Activated naive CD8-positive, alpha-beta T cell (primary cell): Measurements from ENCODE around the gene SLC7A1.
A peak's percentile ranks its signal among the peaks of the same experiment; 100 is the strongest.

Experiments used
- H3K27ac Mint-ChIP-seq: one replicate; pipeline ENCODE4 v1.8.0; 2021; ENCODE audit warnings: mixed read lengths
- H3K27me3 Mint-ChIP-seq: one replicate; pipeline ENCODE4 v1.8.0; 2021; ENCODE audit warnings: mixed read lengths
- H3K36me3 Mint-ChIP-seq: one replicate; pipeline ENCODE4 v1.8.0; 2021; ENCODE audit warnings: mixed read lengths
- H3K4me1 Mint-ChIP-seq: one replicate; pipeline ENCODE4 v1.8.0; 2021; ENCODE audit warnings: low read depth, mixed read lengths
- H3K4me3 Mint-ChIP-seq: one replicate; pipeline ENCODE4 v1.8.0; 2021; ENCODE audit warnings: mild to moderate bottlenecking, mixed read lengths
- H3K9me3 Mint-ChIP-seq: one replicate; pipeline ENCODE4 v1.8.0; 2021; ENCODE audit warnings: low read depth, mixed read lengths

The SLC7A1 gene

DNA sequence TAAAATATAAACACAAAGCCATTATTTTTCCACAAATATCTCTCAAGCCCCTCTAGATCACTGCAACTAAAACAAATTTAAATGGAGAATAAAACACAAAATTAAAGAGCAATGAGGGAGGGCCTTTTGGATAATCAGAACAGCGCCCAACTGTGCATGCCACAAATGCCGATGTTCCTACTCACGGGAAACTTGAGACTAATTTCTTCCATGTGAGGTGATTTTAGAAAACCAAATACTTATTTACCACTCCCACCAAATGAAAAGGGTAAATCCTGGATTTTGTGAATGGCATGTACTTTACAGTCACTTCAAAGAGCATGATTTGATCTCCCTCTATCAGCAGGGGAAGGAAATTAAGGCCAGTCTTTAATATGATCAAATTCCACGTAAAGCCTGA is 74.8 kb downstream of the SLC7A1 start:
- Mint-ChIP-seq H3K4me3 (no peak overlapping the region), H3K27ac (no peak overlapping the region), H3K9me3 (no peaks in the 10 kb centered on the region), H3K4me1 (no peaks in the 10 kb centered on the region), H3K27me3 (no peaks in the 10 kb centered on the region), H3K36me3 (peaks cover 3% of the 10 kb centered on the region)

DNA sequence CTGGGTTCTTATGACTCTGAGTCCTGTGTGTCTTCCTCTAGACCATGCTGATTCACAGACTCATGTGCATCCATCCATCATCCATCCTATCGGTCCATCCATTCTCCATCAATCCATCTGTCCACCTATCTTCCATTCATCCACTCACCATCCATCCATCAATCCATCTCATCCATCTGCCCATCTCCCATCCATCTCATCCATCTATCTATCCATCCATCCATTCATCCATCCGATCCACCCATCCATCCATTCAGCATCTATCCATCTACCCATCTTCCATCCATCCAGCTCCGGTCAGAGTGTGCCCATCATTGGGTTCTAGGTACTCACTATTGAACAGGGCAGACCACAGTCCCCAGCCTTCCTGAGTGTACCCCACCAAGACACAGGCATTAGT is 75.6 kb downstream of the SLC7A1 start:
- Mint-ChIP-seq H3K36me3 (peaks cover 3% of the 10 kb centered on the region), H3K27ac (peak overlapping the region; percentile 1), H3K4me1 (no peaks in the 10 kb centered on the region), H3K27me3 (no peaks in the 10 kb centered on the region), H3K4me3 (no peak overlapping the region), H3K9me3 (no peaks in the 10 kb centered on the region)

DNA sequence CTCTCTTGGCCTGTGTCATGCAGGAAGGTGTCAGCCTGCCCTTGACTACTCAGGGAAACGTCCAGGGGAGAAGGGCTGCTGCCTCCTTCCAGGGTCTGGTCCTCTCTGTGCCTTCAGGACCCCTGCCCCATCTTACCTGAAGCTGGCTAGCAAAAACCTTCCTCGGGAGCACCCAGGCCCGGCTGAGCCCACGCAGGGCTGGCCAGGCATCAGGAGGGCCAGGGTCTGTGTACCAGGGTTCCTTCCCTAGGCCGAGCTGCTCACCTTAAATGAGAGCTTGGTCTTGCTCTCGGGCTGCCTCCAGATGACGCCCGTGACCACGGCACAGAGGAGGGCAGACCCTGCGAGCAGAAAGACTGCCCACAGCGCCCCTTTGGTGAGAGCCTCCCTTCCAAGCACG is 78.6 kb downstream of the SLC7A1 start:
- no peaks in the 10 kb centered on the region for H3K4me1 Mint-ChIP-seq
- H3K9me3 Mint-ChIP-seq: no peaks in the 10 kb centered on the region
- H3K27me3 Mint-ChIP-seq: no peaks in the 10 kb centered on the region
- H3K36me3 Mint-ChIP-seq: peaks cover 3% of the 10 kb centered on the region
- no peak overlapping the region for H3K4me3 Mint-ChIP-seq
- H3K27ac Mint-ChIP-seq: no peak overlapping the region

DNA sequence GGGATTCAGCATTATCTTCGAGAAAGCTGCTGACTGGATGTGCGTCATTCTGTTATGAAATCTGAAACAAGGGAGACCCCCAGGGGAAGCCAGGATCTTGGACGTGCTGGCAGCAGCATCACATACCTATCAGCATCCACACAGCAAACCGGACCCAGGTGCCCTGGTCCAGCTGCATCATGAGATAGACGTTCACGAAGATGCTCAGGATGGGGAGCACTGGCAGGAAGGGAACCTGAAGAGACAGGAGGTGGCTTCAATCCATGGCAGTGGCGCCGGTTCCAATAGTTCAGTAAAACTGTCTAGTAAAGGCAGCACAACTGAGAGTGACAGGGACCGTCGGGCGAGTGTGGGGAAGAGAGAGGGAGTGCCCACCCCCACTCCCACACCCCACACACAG is 79.5 kb downstream of the SLC7A1 start:
- Mint-ChIP-seq H3K27ac (no peak overlapping the region), H3K4me3 (no peak overlapping the region), H3K36me3 (peaks cover 3% of the 10 kb centered on the region), H3K27me3 (no peaks in the 10 kb centered on the region), H3K9me3 (no peaks in the 10 kb centered on the region), H3K4me1 (no peaks in the 10 kb centered on the region)

DNA sequence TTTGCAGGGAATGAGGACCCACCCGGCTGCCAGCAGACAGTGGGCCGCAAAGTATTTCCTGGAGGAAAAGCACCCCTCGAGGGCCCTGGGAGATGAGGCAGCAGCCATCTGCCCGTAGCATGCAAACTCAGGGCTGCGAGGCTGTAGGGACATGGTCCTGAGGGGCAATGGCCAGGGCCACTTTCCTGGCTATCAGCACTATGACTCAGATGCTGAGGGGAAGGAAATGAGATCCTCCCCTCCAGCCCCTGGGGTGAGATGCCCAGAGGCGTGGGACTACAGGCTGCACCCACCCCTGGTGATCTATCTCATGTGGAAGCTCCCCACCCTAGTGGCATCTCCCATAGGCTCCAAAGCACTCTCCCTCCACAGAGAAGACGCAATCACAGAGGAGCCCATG is 80.1 kb downstream of the SLC7A1 start:
- H3K9me3 Mint-ChIP-seq: no peaks in the 10 kb centered on the region
- no peak overlapping the region for H3K27ac Mint-ChIP-seq
- no peaks in the 10 kb centered on the region for H3K27me3 Mint-ChIP-seq
- H3K4me3 Mint-ChIP-seq: no peak overlapping the region
- H3K36me3 Mint-ChIP-seq: peaks cover 3% of the 10 kb centered on the region
- no peaks in the 10 kb centered on the region for H3K4me1 Mint-ChIP-seq

DNA sequence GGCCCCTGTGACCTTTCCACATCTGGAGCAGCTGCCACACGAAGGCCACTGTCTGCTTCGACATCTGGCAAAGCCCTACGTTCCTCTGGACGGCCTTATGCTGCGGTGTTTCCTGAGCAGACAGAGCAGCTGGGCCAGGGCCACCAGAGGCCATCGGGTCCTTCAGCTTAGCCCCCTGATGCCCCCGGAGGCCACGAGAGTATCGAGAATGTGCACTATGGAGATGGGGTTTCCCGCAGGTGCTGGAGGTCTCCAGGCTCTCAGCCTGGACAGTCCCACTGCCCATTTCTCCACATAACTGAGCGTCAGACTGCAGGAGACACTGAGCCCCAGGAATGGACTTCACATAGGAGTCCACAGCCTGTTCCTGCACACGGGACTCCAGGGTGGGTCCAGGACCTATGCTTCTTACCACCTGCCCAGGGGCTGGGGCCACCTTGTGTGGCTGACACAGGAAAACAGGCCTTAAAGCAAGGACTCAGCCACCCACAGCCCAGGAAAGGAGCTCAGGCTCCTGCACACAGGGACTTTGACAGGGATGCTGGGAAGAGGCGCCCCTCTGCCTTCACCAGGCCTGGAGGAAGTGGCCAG is 80.7 kb downstream of the SLC7A1 start:
- H3K27me3 Mint-ChIP-seq: no peaks in the 10 kb centered on the region

DNA sequence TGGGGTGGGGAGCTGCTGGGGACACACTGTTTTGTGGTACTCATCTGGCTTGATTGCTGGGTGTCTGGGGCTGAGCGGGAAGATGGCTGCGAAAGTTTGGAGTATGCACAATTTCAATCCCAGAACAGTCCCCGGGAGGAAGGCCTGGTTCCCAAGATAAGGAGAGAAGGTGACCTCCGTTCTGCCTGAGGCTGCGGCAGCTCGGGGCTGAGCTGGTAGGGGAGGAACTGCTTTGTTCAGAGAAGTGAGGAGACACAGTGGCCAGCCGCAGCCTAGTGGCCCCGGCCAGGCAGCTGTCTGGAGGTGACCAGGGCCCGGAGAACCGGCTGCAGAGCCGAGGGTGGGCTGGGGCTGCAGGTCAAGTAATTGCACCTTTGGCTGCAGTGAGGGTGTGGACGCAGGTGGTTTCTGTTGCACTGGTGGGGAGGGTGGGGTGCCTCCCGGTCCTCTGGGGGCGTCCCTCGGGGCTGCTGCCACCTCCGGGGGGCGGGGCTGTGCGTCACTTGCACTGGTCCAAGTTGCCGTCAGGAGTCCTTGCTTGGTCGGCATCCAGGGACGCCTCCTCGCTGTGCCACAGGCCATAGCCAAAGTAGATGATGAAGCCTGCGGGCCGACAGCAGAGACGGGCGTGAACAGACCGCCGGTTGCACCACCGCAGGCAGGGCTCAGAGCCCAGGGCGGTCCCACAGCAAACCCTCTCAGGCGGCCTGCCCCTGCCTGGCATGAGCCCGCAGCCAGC is 81.3 kb downstream of the SLC7A1 start:
- H3K27ac Mint-ChIP-seq: no peak overlapping the region
- no peak overlapping the region for H3K4me3 Mint-ChIP-seq
- no peaks in the 10 kb centered on the region for H3K36me3 Mint-ChIP-seq
- no peaks in the 10 kb centered on the region for H3K4me1 Mint-ChIP-seq
- H3K9me3 Mint-ChIP-seq: no peaks in the 10 kb centered on the region
- no peaks in the 10 kb centered on the region for H3K27me3 Mint-ChIP-seq

More for the DNA sequence above, 80.7 kb downstream of the SLC7A1 start:
- Mint-ChIP-seq H3K27ac (no peak overlapping the region), H3K9me3 (no peaks in the 10 kb centered on the region), H3K4me1 (no peaks in the 10 kb centered on the region), H3K4me3 (no peak overlapping the region), H3K36me3 (peaks cover under 1% of the 10 kb centered on the region)

DNA sequence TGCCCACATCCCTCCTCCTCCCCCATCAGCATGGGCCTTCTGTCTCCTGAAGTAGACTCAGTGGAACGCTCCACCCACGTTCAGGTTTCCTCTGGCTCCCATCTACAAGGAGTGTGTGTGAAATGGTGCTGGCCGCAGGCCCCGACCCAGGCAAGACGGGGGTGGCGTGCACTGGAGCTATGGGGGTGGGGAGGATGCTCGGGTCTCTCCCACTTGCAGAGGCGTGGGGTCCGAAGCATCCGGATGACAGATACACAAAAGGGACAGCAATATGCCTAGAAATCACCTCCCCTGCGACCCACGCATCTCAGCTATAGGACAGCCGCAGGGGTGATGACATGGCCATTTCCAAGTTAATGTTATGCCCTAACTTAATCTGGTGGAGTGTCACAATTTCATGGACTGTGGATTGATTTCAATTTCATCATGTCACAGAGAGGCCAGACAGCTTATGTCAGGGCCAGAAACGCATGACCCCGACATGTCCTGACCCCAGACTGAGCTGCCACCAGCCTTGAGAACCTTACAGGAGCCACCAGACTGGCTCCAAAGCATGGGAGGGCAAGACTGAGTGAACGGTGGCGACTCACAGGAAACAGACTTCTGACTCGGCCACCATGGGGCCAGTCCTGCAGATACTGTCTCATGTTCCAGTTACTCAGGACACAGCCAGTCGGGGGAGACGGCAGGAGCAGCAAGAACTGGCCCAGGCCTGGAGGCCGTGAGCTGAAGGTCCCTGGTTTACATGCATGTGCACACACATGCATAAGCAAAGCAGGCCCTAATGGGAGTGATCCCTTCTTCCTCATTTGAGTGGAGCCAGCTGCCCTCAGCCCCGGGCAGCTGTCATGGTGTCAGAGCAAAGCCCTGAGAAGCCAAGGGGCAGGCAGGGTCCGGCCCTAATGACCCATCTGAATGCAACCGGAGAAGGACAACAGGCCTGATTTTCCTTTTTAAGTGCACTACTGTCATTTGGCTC is 82.2 kb downstream of the SLC7A1 start:
- Mint-ChIP-seq H3K27ac (no peak overlapping the region), H3K27me3 (no peaks in the 10 kb centered on the region), H3K4me1 (no peaks in the 10 kb centered on the region), H3K36me3 (no peaks in the 10 kb centered on the region), H3K9me3 (no peaks in the 10 kb centered on the region), H3K4me3 (no peak overlapping the region)

DNA sequence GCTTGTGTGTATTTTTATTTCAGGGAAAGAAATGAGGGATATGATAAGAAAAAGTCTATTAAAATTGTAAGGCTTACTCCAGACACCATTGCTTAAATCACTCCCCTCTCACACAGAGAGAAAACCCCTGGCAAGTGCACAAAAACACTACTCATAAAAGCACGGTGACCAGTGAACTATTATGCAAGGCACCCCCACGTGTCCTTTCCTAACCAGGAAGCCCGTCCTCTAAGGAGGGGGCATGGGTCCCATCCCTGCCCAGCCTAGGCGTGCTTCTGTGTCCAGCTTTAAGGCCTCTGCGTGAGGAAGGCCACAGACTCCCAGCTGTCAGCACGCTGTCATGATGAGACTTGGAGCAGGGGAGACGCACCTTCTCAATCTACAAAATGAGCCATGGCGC is 83.5 kb downstream of the SLC7A1 start:
- peak overlapping the region; percentile 34 for H3K27ac Mint-ChIP-seq
- H3K4me3 Mint-ChIP-seq: no peak overlapping the region
- H3K9me3 Mint-ChIP-seq: no peaks in the 10 kb centered on the region
- no peaks in the 10 kb centered on the region for H3K27me3 Mint-ChIP-seq
- no peaks in the 10 kb centered on the region for H3K36me3 Mint-ChIP-seq
- H3K4me1 Mint-ChIP-seq: no peaks in the 10 kb centered on the region

DNA sequence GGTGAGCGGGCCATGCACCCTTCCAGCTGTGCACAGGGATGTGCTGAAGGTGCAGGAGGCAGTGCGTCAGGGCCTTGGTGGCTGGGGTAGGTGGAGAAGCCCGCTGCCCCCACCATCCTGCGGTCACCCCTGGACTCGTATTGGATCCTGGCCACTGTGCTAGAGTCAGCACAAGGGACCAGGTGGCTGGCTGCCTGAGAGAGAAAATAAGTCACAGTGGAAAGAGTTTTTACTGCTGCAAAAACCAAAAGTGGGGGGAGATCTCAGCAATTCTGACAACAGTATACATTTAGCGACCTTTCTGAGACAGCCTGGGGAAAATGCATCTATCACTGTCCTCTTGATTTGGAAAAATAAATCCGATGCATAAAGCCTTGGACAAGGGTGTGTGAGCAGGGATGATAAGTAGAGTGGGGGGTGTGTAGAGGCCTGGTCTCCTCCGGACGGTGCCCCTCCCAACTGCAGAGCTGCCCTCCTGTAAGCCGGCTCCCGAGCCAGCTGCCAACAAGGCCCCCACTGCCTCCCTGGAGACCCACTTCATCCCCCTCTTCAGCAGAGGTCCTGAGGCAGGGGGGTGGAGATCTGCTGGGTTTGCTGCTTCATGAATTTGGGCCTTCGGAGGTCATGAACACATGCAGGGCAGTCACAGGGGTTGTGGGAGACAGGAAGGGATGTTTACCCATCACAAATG is 84.2 kb downstream of the SLC7A1 start:
- Mint-ChIP-seq H3K27ac (peak overlapping the region; percentile 34), H3K36me3 (no peaks in the 10 kb centered on the region), H3K4me3 (no peak overlapping the region), H3K9me3 (no peaks in the 10 kb centered on the region), H3K27me3 (no peaks in the 10 kb centered on the region), H3K4me1 (no peaks in the 10 kb centered on the region)

DNA sequence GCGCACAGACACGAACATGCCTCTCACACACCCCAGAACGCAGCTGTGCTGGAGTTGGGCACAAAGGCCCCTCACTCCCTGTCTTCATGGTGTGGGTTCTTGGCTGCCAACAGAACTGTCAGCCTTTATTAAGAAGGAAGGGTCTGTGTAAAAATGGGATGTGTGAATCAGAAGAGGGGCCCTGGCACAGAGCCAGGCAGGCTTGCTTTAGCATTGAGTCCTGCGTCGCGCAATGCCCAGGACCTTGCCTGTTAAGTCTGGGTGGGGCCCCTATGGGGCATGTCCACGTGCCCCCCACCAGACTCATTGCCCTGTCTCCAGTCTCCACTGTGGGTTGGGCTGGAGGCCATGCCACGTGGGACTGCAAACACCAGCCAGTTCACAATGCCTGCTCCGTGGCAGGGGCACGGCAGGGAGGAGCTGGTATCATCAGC is 84.8 kb downstream of the SLC7A1 start:
- Mint-ChIP-seq H3K27ac (peak overlapping the region; percentile 22), H3K4me1 (no peaks in the 10 kb centered on the region), H3K4me3 (no peak overlapping the region), H3K36me3 (no peaks in the 10 kb centered on the region), H3K9me3 (no peaks in the 10 kb centered on the region), H3K27me3 (no peaks in the 10 kb centered on the region)

DNA sequence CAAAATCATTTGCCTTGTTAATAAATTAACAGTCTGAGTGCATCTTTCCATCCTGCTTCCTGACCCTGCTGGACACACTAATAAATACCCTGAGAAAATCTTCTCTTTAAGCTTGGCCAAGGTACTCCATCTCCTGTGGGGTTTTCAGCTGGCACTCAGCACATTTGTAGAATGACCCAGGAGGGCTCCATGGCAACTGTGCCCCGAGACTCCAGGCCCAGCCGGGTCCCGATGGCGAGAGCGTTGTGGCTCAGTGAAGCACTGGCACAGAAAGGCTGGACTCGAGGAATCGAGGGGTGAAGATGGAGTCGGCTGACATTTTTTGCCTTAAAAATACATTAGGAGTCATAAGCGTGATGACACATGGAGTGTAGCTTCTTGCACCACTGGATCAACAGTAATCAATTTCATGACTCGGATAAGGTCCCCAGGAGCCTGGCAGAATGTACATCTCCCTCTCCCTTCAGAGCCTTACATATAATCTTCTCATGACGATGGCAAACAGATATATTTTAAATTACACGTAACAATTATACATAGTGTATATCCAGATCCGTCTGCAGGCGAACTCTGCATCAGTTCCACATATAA is 85.4 kb downstream of the SLC7A1 start:
- Mint-ChIP-seq H3K4me1 (no peaks in the 10 kb centered on the region), H3K4me3 (no peak overlapping the region), H3K27ac (peak overlapping the region; percentile 22), H3K27me3 (no peaks in the 10 kb centered on the region), H3K36me3 (no peaks in the 10 kb centered on the region), H3K9me3 (no peaks in the 10 kb centered on the region)

DNA sequence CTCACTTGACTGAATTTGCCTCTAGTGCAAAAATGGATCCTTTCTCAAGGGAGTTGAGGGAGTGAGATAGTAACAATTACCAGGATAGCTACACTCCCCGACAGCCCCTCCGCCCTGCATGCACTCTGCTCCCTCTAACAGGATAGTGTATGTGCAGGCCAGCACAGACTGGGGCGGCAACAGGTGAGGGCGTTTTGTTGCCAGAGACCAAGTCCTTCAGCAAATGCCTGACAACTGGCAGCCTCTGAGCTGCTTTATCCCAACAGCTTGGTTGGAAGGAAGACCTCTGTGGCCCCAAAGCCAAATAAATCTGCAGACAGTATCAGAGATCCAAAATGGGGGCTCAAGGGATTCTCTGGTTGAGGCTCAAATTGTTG is 86.6 kb downstream of the SLC7A1 start:
- Mint-ChIP-seq H3K36me3 (no peaks in the 10 kb centered on the region), H3K9me3 (no peaks in the 10 kb centered on the region), H3K4me3 (no peak overlapping the region), H3K27ac (no peak overlapping the region), H3K27me3 (no peaks in the 10 kb centered on the region), H3K4me1 (no peaks in the 10 kb centered on the region)

DNA sequence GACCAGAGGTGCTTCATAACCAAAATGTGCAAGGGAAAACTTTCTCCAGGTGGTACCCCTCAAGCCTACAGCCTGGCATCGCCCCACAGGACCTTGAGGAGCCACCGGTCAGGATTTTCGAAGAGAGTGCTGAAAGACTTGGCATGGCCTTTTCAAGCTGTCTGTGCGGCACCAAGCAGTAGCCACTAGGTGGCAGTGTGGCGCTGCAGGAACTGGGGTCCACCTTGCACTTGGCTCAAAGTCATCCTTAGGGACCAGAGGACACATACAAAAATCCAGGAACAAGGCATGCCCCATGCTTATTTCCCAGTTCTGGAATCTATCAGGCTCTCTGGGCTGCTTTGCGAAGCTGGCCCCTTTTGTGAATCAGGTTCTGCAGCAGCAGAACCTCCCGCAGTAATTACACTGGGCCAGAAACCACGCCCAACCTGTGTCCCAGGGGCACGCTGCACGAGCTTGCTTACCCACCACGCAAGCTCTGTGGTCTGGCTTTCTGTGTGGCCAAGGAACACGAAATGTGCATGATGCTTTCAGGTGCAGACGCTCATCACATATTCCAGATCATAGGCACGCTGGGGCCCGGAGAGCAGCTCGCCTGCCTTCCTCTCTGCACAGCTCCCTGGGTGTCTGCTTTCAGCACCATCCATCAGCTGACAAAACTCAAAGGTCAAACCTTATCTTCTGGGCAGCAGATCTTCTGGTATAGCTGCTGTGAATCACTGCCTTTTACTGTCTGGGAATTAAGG is 87.2 kb downstream of the SLC7A1 start:
- H3K27me3 Mint-ChIP-seq: no peaks in the 10 kb centered on the region

More for the DNA sequence above, 87.2 kb downstream of the SLC7A1 start:
- no peak overlapping the region for H3K27ac Mint-ChIP-seq
- H3K9me3 Mint-ChIP-seq: no peaks in the 10 kb centered on the region
- H3K4me3 Mint-ChIP-seq: no peak overlapping the region
- H3K36me3 Mint-ChIP-seq: no peaks in the 10 kb centered on the region
- H3K4me1 Mint-ChIP-seq: no peaks in the 10 kb centered on the region
